ENCODE measurements around the gene FASTKD3.

Gene FASTKD3

DNA sequence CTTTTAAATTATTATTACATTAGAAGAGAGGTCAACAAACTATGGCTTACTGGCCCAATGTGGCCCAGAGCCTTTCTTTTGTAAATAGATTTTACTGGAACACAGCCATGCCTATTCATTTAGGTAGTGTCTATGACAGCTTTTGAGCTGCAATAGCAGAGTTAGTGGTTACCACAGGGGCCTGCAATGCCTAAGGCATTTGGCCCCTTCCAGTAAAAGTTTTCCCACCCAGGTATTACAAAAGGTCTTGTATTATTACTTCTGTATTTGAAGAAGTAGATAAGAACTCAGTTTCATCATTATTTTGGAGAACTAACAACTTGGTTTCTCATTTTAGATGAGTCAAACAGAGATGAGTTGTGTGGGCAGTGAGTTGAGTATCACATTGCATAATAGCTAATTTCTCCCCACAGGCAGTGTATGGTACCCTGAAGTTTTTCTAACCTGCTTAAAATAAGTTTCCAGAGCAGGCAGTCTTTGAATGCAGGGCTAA is 9.6 kb upstream of the FASTKD3 start:
- DNase-seq (ENCODE audit: low read depth in 2 of 2), result no peak

DNA sequence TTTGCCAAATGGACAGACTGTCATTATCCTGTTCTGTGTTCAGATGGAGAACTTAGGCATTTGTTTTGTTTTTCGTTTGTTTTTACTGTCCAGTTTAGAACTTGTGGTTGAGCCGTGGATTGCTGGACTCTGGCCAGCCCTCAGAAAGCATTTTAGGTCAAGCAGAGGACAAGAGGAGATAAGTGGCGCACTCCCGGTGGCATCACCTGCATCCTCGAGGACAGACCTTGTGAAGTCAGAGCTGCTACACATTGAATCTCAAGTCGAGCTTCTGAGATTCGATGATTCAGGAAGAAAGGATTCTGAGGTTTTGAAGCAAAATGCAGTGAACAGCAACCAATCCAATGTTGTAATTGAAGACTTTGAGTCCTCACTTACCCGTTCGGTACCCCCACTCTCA is 9.0 kb upstream of the FASTKD3 start:
- no peak for DNase-seq (ENCODE audit: low read depth in 2 of 2)

DNA sequence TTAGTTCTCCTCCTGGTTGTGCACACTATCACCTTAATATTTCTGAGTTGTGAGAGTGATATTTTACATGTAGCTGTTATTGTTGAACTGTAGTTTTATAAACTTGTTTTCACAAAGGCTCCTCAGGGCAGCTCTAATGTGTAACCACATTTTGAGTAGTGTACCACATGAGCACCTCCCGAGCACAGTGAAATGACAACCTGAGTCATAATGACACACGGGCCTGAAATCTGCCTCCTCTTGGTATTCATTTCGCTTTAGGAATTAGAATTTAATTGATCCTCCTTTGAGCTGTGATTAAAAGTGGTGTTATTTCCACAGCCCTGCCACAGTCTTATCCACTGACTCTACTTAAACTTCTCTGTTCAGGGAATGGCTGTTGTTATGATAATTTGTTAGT is 8.0 kb upstream of the FASTKD3 start:
- no peak for DNase-seq (ENCODE audit: low read depth in 2 of 2)

DNA sequence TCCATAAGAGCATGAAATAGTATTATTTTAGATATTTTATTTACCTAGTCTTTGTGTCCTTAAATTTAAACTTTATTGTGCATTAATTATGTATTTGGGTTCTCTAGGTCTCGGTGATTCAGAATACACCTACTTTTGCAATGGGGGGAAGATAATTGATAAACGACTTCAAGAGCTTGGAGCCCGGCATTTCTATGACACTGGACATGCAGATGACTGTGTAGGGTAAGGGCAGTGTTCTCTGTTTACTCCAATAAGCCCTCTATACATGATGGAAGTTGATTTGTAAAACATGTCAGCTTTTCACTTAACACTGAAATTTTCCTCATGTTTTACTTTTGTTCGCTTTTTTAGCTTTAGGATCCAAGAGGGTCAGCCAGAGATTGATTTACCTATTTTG is 6.3 kb upstream of the FASTKD3 start:
- DNase-seq (ENCODE audit: low read depth in 2 of 2), result no peak

DNA sequence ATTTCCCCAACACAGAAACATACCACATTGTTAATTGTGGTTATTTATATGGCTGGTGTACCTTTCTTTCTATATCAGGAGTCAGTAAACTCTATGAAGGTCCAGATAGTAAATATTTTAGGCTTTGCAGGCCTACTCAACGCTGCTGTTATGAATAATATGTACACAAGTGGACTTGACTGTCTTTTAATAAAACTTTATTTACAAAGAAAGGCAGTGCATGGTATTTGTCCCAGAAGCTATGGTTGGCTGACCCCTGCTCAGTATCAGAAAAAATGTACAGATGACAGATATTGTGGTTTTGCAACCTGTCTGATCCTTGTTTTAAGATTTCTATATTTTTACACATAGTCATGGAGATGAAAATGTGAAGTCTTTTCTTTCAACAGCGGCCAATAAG is 5.8 kb upstream of the FASTKD3 start:
- no peak for DNase-seq (ENCODE audit: low read depth in 2 of 2)

DNA sequence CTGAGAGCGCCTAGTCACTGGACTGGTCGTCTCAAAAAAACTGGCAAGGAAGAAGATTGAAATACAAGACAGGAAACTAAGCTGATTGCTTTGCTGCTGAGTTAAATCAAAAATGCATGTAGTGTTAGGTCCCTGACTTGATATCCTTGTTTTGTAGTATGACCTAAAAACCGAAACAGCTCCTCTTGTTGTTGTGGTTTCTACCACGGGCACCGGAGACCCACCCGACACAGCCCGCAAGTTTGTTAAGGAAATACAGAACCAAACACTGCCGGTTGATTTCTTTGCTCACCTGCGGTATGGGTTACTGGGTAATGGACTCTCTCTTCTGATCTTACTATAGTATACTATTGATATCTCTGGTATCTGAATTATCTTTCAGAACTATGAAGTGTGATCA is 4.4 kb upstream of the FASTKD3 start:
- no peak for DNase-seq (ENCODE audit: low read depth in 2 of 2)

DNA sequence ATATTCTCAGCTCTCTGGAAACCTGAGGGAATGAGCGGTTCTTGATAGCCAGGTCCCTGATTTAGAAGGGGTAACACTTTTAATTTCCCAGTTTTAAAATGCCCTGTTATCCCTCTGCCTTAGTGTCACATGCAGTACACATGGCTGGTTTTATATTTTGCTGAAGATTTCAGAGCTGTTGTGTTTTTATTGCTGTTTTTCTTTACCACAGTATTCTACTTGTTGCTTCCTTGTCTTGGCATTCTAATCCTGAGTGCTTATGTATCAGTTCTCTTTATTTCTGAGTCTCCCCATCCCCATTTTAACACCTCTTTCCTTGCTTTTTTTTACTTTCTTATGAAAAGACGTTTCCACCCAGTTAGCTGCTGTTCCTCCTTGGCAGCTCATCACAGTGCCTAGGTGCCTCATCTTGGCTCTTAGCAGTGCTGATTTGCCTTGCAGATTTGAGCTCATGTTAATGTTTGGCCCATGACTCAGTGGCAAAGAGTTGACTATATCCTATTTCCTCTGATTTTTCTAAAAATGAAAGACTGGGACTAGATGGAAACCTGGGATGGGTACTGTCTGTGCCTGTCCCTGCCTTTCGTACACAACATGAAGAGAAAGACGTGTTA is 3.8 kb upstream of the FASTKD3 start:
- no peak for DNase-seq (ENCODE audit: low read depth in 2 of 2)

DNA sequence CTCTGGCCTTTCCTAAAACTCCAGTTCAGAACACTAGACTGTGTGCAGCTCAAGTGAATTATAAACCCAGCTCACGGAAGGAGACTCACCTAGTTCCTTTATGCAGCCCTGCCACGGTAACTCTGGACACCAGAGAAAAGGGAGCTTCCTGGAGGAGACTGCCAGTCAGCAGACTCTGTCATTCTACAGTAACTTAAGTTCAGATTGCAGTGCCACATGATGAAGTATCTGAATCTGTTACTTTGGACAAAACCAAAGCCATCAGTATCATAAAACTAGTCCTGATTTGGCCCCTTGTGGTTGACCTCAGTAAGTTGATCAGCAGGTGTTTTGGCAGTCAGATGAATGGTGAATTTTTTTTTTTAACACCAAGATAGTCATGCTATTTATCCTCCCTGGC is 2.8 kb upstream of the FASTKD3 start:
- no peak for DNase-seq (ENCODE audit: low read depth in 2 of 2)

DNA sequence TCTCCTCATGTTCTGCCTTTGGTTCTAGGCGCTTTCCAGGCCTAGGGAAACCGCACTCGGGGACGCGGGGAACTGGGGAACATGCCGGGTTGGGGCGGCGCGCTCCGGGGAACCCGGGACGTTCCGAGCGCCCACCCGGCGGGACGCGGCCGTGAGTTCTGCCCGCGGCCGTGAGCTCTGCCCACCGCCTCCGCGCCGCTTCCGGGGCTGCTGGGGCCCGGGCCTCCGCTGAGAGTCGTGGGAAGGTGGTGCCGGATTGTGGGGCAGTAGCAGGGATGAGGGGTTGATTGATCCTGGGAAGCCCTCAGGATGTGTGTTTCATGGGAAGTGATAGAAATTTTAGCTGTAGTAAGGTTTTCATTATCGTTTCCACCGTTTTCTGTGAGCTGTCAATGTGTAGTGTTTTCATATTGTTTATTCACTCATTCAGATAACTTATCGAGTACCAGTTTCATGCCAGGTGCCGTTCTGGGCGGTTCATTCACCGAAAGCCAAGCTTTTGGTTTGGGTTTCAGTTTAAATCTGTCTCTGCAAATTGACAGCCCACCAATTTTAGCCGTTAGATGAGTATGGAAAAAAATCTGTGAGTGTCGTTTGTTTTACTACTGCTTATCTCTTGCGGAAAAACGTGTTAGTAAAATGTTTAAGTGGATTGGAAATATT is 774 bp upstream of the FASTKD3 start:
- no peak for DNase-seq (ENCODE audit: low read depth in 2 of 2)

DNA sequence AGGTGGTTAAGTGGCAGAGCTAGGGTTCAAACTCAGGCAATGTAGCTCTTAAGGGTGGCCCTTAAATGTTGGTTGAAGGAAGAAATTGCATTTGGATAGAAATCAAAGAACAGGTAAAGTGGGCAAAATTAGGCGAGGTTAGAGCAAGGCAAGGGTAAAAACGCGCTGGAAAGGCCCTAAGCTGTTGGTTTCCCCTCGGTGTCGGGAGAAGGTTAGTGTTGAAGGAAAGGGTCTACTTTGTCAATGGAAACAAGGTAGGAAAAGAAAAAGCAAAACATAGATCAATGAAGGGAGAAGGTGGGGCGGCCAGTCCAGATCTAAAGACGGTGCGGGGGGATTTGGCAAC is 431 bp downstream of the FASTKD3 start:
- no peak for DNase-seq (ENCODE audit: low read depth in 2 of 2)

DNA sequence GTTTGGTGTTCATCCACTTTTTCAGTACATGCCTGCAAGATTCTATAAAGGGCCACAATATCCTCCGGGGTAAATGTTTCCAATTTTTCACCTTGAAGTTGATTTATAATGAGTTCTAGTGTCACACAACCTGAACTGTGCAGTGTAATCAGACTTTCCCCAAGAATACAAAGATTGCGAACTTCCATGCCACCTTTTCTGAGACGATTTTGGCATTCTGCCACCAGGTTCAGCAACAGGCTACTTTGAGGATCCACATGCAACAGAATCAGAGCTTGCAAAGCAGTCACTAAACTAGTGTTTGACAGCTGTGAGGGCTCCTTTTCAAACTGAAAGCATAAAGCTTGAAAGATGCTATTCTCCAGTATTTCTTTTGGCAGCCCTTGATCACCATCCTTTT is 1.6 kb downstream of the FASTKD3 start:
- no peak for DNase-seq (ENCODE audit: low read depth in 2 of 2)

DNA sequence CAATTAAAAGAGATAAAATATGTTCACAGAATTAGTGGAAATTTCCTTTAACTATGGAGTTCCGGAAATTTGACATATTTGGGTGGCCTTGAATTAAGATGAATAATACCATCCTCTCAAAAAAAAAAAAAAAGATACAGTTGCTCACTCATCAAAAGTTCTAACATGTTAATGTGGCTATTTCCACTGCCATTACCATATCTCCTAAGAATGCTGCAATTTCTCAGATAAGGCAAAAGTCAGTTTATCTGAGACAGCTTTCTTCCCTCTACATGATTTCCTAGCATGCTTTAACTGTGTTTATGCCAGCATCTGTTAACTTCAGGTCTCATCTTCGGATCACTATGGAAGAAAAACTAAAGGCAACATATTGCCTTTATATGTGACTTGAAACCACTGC is 2.6 kb downstream of the FASTKD3 start:
- DNase-seq (ENCODE audit: low read depth in 2 of 2), result no peak

DNA sequence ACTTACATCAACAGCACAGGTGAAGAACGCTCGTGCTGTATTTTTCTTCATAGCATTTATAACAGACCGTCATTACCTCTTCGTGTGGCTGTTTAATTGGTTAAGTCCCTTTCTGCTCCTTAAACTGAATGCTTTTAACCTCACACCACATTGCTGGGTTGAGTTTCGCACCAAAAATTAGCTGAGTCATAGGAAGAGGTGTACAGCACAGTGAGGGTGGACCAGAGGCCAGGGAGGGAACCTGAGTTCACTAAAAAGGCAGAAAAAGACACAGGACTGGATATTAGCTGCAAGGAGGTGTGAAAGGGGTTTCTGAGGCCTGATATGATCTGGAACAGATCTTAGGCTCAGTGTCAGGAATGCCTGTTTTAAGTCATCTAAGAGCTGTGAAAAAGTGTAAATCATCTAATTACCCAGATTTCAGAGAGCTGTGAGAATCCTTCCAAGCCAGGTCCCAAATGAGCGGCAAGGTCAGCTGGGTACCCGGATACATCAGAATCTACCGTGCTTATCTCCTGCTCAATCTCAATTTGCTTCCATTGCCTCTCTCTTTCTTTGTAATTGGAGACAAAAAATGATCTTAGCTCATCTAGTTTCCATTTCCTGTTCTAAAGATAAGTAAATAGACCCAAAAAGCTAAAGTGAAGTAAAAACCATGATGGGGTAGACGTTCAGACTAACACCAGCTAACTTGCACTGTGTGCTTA is 10.8 kb downstream of the FASTKD3 start:
- DNase-seq (ENCODE audit: low read depth in 2 of 2), result no peak

DNA sequence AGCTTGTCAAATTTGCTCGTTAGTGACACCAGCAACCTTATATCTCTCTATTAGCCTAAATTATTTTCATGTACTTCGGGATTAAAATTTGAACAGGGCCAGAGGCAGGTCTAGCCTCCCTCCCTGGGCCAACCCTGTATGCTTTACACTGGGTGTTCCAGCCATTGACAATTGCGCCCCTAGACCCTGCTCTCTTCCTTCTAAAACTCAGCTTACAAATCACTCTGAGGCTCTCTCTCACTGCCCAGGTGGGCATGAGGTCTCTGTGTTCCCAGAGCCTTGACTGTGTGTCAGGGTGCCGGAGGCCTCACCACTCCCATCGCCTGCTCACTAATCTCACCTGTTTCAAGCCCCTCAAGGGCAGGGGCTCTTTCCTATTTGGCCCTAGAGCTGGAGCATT is 11.5 kb downstream of the FASTKD3 start:
- no peak for DNase-seq (ENCODE audit: low read depth in 2 of 2)

DNA sequence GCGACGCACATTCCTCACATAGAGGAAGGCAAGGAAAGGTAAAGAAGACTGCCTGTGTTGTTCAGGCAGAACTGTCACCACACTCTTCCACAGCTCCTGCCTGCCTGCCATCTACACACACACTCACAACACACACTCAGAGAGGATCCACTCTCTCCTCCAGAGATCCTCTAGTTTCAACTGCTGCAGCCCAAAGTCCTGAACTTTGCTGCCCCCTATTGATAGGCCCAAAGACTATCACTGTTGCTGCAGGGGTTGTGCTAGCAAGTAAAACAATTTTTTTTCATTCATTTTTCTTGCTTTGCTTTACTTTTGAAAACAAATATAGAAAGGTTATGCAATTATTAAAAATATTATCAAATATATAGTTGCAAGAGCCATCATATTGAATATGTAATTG is 12.0 kb downstream of the FASTKD3 start:
- no peak for DNase-seq (ENCODE audit: low read depth in 2 of 2)

DNA sequence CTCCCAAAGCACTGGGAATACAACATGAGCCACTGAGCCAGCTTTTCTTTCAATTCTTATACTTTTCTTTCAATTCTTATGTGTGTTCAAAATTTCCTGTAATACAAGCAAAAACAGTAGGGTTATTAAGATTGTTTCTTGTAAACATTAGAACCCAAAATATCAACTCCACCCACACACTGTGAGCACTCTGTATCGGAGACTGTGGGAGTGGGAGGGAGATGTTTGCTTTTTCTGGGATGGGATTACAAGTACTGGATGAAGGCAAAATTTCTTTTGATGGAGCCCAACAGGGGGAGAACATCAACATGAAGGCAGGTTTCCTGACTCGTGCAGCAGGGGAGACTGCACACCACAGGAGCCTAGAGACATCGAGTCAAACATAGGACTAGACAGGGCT is 13.2 kb downstream of the FASTKD3 start:
- DNase-seq (ENCODE audit: low read depth in 2 of 2), result no peak

DNA sequence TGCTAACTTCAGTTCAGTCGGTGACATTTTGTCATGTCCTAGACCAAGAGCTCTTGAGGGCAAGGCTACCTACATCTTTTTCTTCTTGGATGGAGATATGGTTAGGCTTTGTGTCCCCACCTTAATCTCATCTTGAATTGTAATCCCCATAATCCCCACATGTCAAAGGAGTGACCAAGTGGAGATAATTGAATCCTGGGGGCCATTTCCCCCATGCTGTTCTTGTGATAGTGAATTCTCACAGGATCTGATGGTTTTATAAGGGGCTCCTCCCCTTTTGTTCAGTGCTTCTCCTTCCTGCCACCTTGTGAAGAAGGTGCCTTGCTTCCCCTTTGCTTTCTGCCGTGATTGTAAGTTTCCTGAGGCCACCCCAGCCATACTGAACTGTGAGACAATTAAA is 15.8 kb downstream of the FASTKD3 start:
- no peak for DNase-seq (ENCODE audit: low read depth in 2 of 2)

DNA sequence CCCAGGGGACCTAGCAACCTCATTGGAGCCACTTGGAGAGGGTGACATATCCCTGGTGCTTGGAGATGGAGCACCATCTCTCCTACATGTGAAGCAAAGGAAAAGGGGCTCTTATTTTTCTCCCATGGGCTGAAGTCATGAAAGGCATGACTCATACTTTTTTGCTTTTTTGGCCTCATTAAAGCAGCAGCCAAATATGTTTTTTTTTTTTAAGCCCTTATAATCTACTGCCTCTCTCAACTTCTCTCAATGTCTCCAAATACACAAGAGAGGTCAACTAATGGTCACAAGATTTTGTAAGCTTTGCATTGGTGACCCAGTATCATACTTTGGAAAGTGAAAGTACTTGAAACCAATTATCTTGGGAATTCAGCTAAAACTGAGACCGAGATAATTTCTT is 16.3 kb downstream of the FASTKD3 start:
- no peak for DNase-seq (ENCODE audit: low read depth in 2 of 2)

DNA sequence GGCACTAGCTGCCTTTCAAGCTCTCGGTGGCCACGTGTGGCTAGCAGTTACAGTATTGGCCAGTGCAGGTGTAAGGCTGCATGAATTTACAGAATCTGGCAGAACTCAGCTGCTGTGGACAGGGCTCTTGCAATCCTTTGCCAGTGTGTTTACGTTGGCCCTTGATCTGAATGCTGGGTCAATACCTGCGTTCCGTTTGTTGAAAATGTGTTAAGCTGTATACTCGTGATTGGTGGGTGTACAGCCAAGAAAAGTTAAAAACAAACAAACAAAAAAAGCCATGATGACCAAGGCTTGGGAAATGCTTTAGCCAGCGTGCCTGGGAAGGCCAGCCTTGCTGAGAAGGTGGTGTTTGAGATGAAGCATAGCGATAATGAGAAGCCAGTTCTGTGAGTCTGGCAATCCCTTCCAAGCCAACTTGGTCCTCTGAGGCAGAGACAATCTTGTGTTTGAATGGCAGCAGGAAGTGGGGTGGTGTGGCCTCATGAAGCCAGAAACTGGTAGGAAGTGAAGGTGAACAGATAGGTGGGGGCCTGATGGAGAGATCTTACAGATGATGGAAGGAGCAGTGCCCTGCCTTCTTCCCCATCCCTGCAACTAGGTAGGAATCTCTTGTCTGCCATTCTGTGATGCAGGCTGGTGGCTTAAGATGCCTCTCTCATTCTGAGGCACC is 17.1 kb downstream of the FASTKD3 start:
- DNase-seq (ENCODE audit: low read depth in 2 of 2), result no peak

DNA sequence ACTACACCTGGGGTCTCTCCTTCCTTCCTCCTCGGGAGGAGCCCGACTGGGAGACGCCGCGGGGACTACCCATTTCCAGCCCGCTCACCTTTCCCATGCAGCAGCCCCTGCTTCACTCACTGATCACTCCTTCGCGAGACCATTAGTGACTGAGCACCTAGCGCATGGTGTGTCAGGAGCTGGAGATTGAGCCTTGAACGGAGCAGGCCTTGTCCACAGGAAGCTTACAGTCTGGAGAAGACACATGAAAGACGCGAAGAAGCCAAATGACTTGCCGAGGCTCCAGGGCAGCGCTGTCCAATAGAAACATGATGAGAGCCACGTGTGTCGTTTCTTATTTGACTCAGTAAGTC is 17.6 kb downstream of the FASTKD3 start:
- DNase-seq (ENCODE audit: low read depth in 2 of 2), result no peak

DNA sequence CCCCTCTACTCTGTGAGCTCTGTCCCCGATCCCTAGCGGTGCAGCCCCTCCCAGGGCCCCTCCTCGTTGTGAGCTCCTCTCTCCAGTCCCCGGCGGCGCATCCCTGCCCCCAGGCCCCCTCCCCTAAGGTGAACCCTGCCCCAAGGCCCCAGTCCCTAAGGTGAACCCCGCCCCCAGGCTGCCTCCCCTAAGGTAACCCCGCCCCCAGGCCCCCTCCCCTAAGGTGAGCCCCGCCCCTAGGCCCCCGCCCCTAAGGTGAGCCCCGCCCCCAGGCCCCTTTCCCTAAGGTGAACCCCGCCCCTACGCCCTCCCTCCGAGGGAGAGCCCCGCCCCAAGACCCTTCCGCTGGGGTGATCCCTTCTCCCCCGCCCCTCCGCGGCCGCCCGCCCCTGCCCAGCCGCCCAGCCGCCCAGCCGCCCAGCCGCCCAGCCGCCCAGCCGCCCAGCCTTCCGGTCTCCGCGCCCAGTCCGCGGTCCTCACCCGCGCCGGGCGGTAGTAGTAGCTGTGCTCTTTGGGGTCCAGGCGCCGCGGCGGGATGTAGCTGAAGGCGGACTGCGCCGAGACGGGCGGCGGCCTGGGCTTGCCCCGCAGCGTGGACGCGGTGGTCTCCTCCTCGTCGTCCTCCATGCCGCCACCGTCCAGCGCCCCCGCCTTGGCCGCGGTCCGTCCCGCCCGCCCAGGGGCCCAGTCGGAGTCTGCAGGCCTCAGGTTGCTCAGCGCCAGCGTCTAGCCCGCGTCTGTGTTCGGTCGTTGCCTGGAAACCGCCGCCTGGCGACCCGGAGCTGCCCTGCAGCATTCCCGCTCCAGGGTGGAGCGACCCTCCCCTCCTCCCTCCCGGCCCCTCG is 18.2 kb downstream of the FASTKD3 start, which contains the start of gene CFAP90:
TSS of gene CFAP90 (minus strand) at position 739 of the 845 bp plus-strand sequence. CDS start at position 627, 112 bp downstream.
- DNase-seq (ENCODE audit: low read depth in 2 of 2), result no peak
